HepG2 (cell line): ENCODE data around the gene LIN28B. TPM values are rescaled to one million over a fixed set of nuclear protein-coding genes. Genes with fewer than 3 reads are reported as not detected.

Source experiments
- CBFB ChIP-seq: sonication (generic); formaldehyde crosslinking; IDR thresholded peaks from 2 replicates; pipeline ENCODE4 v1.4.0; 2020; ENCODE audit warnings: missing genetic modification reagents
- JDP2 ChIP-seq: sonication (generic); formaldehyde crosslinking; IDR thresholded peaks from 2 replicates; pipeline ENCODE4 v1.8.1; 2022; ENCODE audit warnings: missing genetic modification reagents, borderline replicate concordance
- MED13 ChIP-seq: sonication (generic); formaldehyde crosslinking; IDR thresholded peaks from 2 replicates; pipeline ENCODE4 v1.5.0; 2020; ENCODE audit warnings: missing genetic modification reagents
- MEIS1 ChIP-seq: sonication (generic); formaldehyde crosslinking; IDR thresholded peaks from 2 replicates; pipeline ENCODE4 v1.9.0; 2021; ENCODE audit warnings: mild to moderate bottlenecking, missing genetic modification reagents, moderate library complexity, borderline replicate concordance
- NFE2L1 ChIP-seq: sonication (generic); formaldehyde crosslinking; IDR thresholded peaks from 2 replicates; pipeline ENCODE4 v1.4.0; 2020; ENCODE audit warnings: missing genetic modification reagents, mild to moderate bottlenecking, borderline replicate concordance
- REPIN1 ChIP-seq: sonication (generic); formaldehyde crosslinking; IDR thresholded peaks from 2 replicates; pipeline ENCODE4 v1.8.0; 2022; ENCODE audit warnings: missing genetic modification reagents, low read depth, mild to moderate bottlenecking, borderline replicate concordance
- SOX6 ChIP-seq, 2 experiments: fragments of 450-650 bp in 1 of 2; sonication (generic) in 1 of 2; formaldehyde crosslinking in 1 of 2; IDR thresholded peaks; 2 replicates each; pipeline versions ENCODE4 v1.4.0 to v1.6.1; 2017 to 2020; ENCODE audit warnings: antibody characterized with exemption in 1 of 2, mild to moderate bottlenecking in 1 of 2, missing genetic modification reagents in 1 of 2
- ZFP82 ChIP-seq: sonication (generic); formaldehyde crosslinking; IDR thresholded peaks from 2 replicates; pipeline ENCODE4 v1.5.1; 2020; ENCODE audit warnings: mild to moderate bottlenecking, missing genetic modification reagents, borderline replicate concordance
- ZNF101 ChIP-seq: sonication (generic); formaldehyde crosslinking; IDR thresholded peaks from 2 replicates; pipeline ENCODE4 v1.4.0; 2020; ENCODE audit warnings: mild to moderate bottlenecking, low read depth, missing genetic modification reagents, borderline replicate concordance
- ZNF3 ChIP-seq: IDR thresholded peaks from 2 replicates; pipeline ENCODE4 v1.7.0; 2017; ENCODE audit warnings: inconsistent platforms
- ZNF549 ChIP-seq: sonication (generic); formaldehyde crosslinking; IDR thresholded peaks from 2 replicates; pipeline ENCODE4 v1.5.0; 2020; ENCODE audit warnings: missing genetic modification reagents
- polyA plus RNA-seq, 8 experiments: library from polyadenylated mRNA; depleted of rRNA in 3 of 8; stranded (reverse) in 7 of 8; unstranded in 1 of 8; fragments of >200 nt; fragmentation: Illumina TruSeq in 4 of 8; extraction: Trizol in 4 of 8; gene quantifications; 2 replicates each; pipeline versions ENCODE4 v1.2.1 to v1.2.3, GENCODE V29; 2011 to 2016; ENCODE audit warnings: low read depth in 4 of 8, missing spikeins in 1 of 8, mixed read lengths in 1 of 8; ENCODE audit not compliant: insufficient read depth in 1 of 8
- total RNA-seq, 5 experiments: library from RNA; depleted of rRNA; stranded (reverse); fragments of >200 nt; fragmentation: Illumina TruSeq; extraction: Trizol; gene quantifications; 2 replicates each; pipeline ENCODE4 v1.2.3, GENCODE V29; 2016; ENCODE audit warnings: low read depth in 1 of 5
- TF ChIP-seq, protein P1 (sequence below): sonication (generic); formaldehyde crosslinking; IDR thresholded peaks from 2 replicates; pipeline ENCODE4 v1.8.1; 2023; ENCODE audit warnings: missing genetic modification reagents, inconsistent platforms, borderline replicate concordance
- TF ChIP-seq, protein P2 (sequence below): sonication (generic); formaldehyde crosslinking; IDR thresholded peaks from 2 replicates; pipeline ENCODE4 v1.4.0; 2020; ENCODE audit warnings: missing genetic modification reagents
- TF ChIP-seq, protein P3 (sequence below): sonication (generic); formaldehyde crosslinking; conservative IDR thresholded peaks from 2 replicates; pipeline ENCODE4 v1.4.0; 2020; ENCODE audit warnings: mild to moderate bottlenecking, missing genetic modification reagents, moderate library complexity
- TF ChIP-seq, protein P4 (sequence below): IDR thresholded peaks from 2 replicates; pipeline ENCODE4 v1.6.1; 2018; ENCODE audit warnings: missing genetic modification reagents, mild to moderate bottlenecking, missing compliant biosample characterization
- TF ChIP-seq, protein P5 (sequence below): sonication (generic); formaldehyde crosslinking; IDR thresholded peaks from 2 replicates; pipeline ENCODE4 v1.8.0; 2022; ENCODE audit warnings: missing genetic modification reagents, mild to moderate bottlenecking, borderline replicate concordance
- TF ChIP-seq, protein P6 (sequence below): sonication (generic); formaldehyde crosslinking; IDR thresholded peaks from 2 replicates; pipeline ENCODE4 v1.4.0; 2020; ENCODE audit warnings: low read depth, mild to moderate bottlenecking, missing genetic modification reagents

Gene LIN28B
- total and polyA plus RNA-seq, 2 of the 13 experiments (the other 11 are each of a cell fraction or from before 2014, with no cell fraction given) = 14.5 to 56.8 TPM

DNA sequence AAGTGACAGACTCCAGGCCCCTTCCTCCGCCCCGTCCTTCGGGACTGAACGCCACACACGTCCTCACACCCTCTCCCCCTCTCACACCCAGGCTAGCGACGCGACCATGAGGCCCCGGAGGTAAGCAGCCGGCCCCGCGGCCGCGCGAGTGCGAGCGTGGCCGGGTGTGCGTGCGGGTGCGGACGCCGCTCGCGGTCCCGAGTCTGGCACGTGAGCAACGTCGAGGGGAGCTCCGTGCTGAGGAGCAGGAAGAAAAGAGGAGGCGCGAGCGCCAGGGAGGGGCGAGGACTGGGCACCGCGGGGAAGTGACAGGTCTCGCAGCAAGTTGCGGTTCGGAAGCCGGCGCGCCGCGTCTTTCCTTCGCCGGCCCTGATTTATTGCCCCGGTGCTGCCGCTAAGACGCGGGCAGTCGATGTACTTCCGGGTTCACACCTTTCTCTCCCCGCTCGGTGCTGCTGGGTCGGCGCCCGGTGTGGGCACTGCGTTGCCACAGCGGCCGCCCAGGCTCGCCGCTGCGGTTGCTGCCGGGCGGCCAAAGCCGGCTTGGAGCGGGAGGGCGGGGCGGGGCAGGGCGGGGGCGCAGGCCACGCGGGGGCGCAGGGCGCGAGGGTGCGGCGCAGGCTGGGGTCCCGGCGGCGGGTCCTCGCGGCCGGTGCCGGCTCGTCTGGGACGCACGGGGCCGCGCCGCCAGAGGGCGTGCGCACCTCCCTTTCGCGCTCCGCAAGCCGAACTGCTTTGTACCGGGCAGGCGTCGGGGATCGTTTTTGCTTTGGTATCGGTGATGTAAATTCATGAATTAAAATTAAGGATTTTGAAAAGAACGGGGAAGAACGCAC, 15.8 kb upstream of the LIN28B start (continued):
- TF ChIP-seq, protein P1, sequence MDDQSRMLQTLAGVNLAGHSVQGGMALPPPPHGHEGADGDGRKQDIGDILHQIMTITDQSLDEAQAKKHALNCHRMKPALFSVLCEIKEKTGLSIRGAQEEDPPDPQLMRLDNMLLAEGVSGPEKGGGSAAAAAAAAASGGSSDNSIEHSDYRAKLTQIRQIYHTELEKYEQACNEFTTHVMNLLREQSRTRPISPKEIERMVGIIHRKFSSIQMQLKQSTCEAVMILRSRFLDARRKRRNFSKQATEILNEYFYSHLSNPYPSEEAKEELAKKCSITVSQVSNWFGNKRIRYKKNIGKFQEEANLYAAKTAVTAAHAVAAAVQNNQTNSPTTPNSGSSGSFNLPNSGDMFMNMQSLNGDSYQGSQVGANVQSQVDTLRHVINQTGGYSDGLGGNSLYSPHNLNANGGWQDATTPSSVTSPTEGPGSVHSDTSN = peak; percentile 60; the same call in 1 of the 2 replicates
- 0 out of 2 replicates have a peak, but pooled peaks have one; percentile 58 for TF ChIP-seq ZNF549 (CRISPR knock-in tag)
- TF ChIP-seq REPIN1 (CRISPR knock-in tag) = peak; percentile 54
- TF ChIP-seq, protein P2, sequence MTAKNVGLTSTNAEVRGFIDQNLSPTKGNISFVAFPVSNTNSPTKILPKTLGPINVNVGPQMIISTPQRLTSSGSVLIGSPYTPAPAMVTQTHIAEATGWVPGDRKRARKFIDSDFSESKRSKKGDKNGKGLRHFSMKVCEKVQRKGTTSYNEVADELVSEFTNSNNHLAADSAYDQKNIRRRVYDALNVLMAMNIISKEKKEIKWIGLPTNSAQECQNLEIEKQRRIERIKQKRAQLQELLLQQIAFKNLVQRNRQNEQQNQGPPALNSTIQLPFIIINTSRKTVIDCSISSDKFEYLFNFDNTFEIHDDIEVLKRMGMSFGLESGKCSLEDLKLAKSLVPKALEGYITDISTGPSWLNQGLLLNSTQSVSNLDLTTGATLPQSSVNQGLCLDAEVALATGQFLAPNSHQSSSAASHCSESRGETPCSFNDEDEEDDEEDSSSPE (CRISPR knock-in tag) = peak; percentile 71; the same call in 1 of the 2 replicates
- TF ChIP-seq MED13 (CRISPR knock-in tag) = peak; percentile 24; the same call in 1 of the 2 replicates
- TF ChIP-seq, protein P3, sequence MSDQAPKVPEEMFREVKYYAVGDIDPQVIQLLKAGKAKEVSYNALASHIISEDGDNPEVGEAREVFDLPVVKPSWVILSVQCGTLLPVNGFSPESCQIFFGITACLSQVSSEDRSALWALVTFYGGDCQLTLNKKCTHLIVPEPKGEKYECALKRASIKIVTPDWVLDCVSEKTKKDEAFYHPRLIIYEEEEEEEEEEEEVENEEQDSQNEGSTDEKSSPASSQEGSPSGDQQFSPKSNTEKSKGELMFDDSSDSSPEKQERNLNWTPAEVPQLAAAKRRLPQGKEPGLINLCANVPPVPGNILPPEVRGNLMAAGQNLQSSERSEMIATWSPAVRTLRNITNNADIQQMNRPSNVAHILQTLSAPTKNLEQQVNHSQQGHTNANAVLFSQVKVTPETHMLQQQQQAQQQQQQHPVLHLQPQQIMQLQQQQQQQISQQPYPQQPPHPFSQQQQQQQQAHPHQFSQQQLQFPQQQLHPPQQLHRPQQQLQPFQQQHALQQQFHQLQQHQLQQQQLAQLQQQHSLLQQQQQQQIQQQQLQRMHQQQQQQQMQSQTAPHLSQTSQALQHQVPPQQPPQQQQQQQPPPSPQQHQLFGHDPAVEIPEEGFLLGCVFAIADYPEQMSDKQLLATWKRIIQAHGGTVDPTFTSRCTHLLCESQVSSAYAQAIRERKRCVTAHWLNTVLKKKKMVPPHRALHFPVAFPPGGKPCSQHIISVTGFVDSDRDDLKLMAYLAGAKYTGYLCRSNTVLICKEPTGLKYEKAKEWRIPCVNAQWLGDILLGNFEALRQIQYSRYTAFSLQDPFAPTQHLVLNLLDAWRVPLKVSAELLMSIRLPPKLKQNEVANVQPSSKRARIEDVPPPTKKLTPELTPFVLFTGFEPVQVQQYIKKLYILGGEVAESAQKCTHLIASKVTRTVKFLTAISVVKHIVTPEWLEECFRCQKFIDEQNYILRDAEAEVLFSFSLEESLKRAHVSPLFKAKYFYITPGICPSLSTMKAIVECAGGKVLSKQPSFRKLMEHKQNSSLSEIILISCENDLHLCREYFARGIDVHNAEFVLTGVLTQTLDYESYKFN = peak; percentile 44; the same call in 1 of the 2 replicates
- TF ChIP-seq MEIS1 (CRISPR knock-in tag) = peak; percentile 77; the same call in 1 of the 2 replicates
- TF ChIP-seq JDP2 (CRISPR knock-in tag) = no peak
- TF ChIP-seq, protein P4, sequence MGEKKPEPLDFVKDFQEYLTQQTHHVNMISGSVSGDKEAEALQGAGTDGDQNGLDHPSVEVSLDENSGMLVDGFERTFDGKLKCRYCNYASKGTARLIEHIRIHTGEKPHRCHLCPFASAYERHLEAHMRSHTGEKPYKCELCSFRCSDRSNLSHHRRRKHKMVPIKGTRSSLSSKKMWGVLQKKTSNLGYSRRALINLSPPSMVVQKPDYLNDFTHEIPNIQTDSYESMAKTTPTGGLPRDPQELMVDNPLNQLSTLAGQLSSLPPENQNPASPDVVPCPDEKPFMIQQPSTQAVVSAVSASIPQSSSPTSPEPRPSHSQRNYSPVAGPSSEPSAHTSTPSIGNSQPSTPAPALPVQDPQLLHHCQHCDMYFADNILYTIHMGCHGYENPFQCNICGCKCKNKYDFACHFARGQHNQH (CRISPR knock-in tag) = peak; percentile 58; the same call in 1 of the 2 replicates
- TF ChIP-seq NFE2L1 = 0 out of 2 replicates have a peak, but pooled peaks have one; percentile 63
- TF ChIP-seq, protein P5, sequence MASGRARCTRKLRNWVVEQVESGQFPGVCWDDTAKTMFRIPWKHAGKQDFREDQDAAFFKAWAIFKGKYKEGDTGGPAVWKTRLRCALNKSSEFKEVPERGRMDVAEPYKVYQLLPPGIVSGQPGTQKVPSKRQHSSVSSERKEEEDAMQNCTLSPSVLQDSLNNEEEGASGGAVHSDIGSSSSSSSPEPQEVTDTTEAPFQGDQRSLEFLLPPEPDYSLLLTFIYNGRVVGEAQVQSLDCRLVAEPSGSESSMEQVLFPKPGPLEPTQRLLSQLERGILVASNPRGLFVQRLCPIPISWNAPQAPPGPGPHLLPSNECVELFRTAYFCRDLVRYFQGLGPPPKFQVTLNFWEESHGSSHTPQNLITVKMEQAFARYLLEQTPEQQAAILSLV (CRISPR knock-in tag) = peak; percentile 78
- no peak for TF ChIP-seq ZNF101 (CRISPR knock-in tag)
- no peak for TF ChIP-seq ZNF3 (CRISPR knock-in tag)
- no peak for TF ChIP-seq ZFP82 (CRISPR knock-in tag)
- peak; percentile 57 for TF ChIP-seq CBFB (CRISPR knock-in tag)
- no peak for TF ChIP-seq SOX6 (IDR thresholded peaks at IDR 0.05)
- TF ChIP-seq SOX6 (CRISPR knock-in tag; IDR thresholded peaks at IDR 0.05) = no peak; the same call in 1 of the 2 replicates
- TF ChIP-seq, protein P6, sequence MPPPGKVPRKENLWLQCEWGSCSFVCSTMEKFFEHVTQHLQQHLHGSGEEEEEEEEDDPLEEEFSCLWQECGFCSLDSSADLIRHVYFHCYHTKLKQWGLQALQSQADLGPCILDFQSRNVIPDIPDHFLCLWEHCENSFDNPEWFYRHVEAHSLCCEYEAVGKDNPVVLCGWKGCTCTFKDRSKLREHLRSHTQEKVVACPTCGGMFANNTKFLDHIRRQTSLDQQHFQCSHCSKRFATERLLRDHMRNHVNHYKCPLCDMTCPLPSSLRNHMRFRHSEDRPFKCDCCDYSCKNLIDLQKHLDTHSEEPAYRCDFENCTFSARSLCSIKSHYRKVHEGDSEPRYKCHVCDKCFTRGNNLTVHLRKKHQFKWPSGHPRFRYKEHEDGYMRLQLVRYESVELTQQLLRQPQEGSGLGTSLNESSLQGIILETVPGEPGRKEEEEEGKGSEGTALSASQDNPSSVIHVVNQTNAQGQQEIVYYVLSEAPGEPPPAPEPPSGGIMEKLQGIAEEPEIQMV = peak; percentile 60; the same call in 1 of the 2 replicates
